Breast epithelium (tissue), 3 donors: ENCODE results near the gene WIPI1.

Experiments
- CTCF ChIP-seq, 3 donors: fragments of 450-650 bp; IDR thresholded peaks; one replicate each; pipeline ENCODE4 v1.5.1; 2016 to 2017; ENCODE audit warnings: antibody characterized with exemption in 3 of 3, mild to moderate bottlenecking in 3 of 3, moderate library complexity in 3 of 3
- POLR2A ChIP-seq: fragments of 450-650 bp; IDR thresholded peaks from one replicate; pipeline ENCODE4 v1.6.1; 2016; ENCODE audit warnings: antibody characterized with exemption, mild to moderate bottlenecking, moderate library complexity

GRCh38 chr17:68397108-68397536 is 60.2 kb downstream of the WIPI1 start:
- TF ChIP-seq POLR2A (no peak), CTCF (IDR thresholded peaks at IDR 0.05) (no peak)
